ENCODE measurements around the gene GADD45A. TPM values are rescaled to one million over a fixed set of nuclear protein-coding genes. Genes with fewer than 3 reads are reported as not detected.

Gene GADD45A
- total and polyA plus RNA-seq, 2 donors (not counting 1 experiment from before 2014, with no cell fraction given), result 41.7 to 133 TPM

DNA sequence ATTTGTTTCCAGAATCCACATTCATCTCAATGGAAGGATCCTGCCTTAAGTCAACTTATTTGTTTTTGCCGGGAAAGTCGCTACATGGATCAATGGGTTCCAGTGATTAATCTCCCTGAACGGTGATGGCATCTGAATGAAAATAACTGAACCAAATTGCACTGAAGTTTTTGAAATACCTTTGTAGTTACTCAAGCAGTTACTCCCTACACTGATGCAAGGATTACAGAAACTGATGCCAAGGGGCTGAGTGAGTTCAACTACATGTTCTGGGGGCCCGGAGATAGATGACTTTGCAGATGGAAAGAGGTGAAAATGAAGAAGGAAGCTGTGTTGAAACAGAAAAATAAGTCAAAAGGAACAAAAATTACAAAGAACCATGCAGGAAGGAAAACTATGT is 2.6 kb downstream of the GADD45A start:
- H4K20me1 ChIP-seq (ENCODE audit: control insufficient read depth, extremely low read depth, insufficient read depth, low read length), result no peaks in the 10 kb centered on the region
- peak overlapping the region; percentile 97 for H3K27ac ChIP-seq (ENCODE audit: insufficient read depth, low read length)
- TF ChIP-seq, protein P1, sequence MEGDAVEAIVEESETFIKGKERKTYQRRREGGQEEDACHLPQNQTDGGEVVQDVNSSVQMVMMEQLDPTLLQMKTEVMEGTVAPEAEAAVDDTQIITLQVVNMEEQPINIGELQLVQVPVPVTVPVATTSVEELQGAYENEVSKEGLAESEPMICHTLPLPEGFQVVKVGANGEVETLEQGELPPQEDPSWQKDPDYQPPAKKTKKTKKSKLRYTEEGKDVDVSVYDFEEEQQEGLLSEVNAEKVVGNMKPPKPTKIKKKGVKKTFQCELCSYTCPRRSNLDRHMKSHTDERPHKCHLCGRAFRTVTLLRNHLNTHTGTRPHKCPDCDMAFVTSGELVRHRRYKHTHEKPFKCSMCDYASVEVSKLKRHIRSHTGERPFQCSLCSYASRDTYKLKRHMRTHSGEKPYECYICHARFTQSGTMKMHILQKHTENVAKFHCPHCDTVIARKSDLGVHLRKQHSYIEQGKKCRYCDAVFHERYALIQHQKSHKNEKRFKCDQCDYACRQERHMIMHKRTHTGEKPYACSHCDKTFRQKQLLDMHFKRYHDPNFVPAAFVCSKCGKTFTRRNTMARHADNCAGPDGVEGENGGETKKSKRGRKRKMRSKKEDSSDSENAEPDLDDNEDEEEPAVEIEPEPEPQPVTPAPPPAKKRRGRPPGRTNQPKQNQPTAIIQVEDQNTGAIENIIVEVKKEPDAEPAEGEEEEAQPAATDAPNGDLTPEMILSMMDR (conservative IDR thresholded peaks at IDR 0.05 in 1 of 2, IDR thresholded peaks at IDR 0.05 in 1 of 2; ENCODE audit: low read depth in 1 of 2, low read length in 2 of 2), result no peak
- no peak for TF ChIP-seq EZH2 (IDR thresholded peaks at IDR 0.05; ENCODE audit: low read length, missing control alignments)
- no peak overlapping the region for H3K9ac ChIP-seq (ENCODE audit: insufficient read depth, low read length)
- H3K4me1 ChIP-seq (ENCODE audit: control insufficient read depth, extremely low read depth, insufficient read depth, low read length), result peaks cover 15% of the 10 kb centered on the region
- no peaks in the 10 kb centered on the region for H3K9me3 ChIP-seq (ENCODE audit: control insufficient read depth, insufficient read depth, low read depth, low read length)
- H3K4me3 ChIP-seq (replicated peaks in 1 of 4; ENCODE audit: control extremely low read depth in 1 of 4, insufficient read depth in 1 of 4, low read depth in 3 of 4, low read length in 4 of 4), result peak overlapping the region; percentile 92 to 97 (median 96)
- H3K36me3 ChIP-seq (ENCODE audit: control insufficient read depth, insufficient read depth, low read length), result peaks cover 6% of the 10 kb centered on the region
- H3K79me2 ChIP-seq (ENCODE audit: control insufficient read depth, insufficient read depth, low read length), result peaks cover 27% of the 10 kb centered on the region
- peak overlapping the region; percentile 61 for H3K4me2 ChIP-seq (ENCODE audit: extremely low read depth, insufficient read depth, low read length)
- H3K27me3 ChIP-seq (ENCODE audit: control insufficient read depth, insufficient read depth, low read length), result no peaks in the 10 kb centered on the region
- H2AFZ ChIP-seq (ENCODE audit: low read length), result no peak overlapping the region
- peak; percentile 90 to 91 for DNase-seq (ENCODE audit: low read depth in 2 of 2)

DNA sequence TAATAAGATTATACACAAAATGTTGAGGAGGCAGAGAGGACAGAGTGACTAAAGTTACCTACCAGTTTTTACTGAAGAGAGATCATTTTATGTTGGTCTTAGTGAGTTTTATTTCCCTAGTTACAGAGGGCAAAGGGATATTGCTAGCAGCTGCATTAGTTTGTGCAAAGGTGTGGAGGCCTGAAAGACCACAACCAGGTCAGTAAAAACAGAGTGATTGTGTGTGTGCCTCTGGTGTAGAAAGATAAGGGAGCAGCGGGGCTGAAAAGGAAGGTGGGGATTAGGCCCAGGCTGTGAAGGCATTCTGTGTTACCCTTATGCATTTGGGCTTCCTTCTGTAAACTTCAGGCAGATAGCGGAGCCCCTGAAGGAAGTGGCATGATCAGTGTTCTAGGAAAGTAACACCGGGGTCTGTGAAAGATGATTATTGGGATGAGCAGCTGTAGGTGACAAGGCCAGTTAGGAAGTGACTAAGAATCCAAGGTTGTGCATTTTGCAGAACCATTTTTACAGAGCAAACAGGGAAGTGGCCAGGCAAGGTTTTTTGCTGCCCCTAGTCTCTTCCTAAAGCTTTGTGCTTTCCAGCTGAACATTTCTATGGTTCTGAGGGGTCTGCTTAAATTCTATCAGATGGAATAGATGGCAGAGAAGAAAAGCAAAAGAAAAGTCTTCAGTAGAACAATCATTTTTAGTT is 3.7 kb downstream of the GADD45A start:
- H3K4me1 ChIP-seq (ENCODE audit: control insufficient read depth, extremely low read depth, insufficient read depth, low read length), result peaks cover 10% of the 10 kb centered on the region
- H3K27me3 ChIP-seq (ENCODE audit: control insufficient read depth, insufficient read depth, low read length), result no peaks in the 10 kb centered on the region
- no peak for DNase-seq (ENCODE audit: low read depth in 2 of 2)
- H4K20me1 ChIP-seq (ENCODE audit: control insufficient read depth, extremely low read depth, insufficient read depth, low read length), result no peaks in the 10 kb centered on the region
- H3K9me3 ChIP-seq (ENCODE audit: control insufficient read depth, insufficient read depth, low read depth, low read length), result no peaks in the 10 kb centered on the region
- peak overlapping the region; percentile 61 for H3K4me2 ChIP-seq (ENCODE audit: extremely low read depth, insufficient read depth, low read length)
- peaks cover 6% of the 10 kb centered on the region for H3K36me3 ChIP-seq (ENCODE audit: control insufficient read depth, insufficient read depth, low read length)
- no peak overlapping the region for H3K9ac ChIP-seq (ENCODE audit: insufficient read depth, low read length)
- no peak for TF ChIP-seq EZH2 (IDR thresholded peaks at IDR 0.05; ENCODE audit: low read length, missing control alignments)
- TF ChIP-seq, protein P1 (conservative IDR thresholded peaks at IDR 0.05 in 1 of 2, IDR thresholded peaks at IDR 0.05 in 1 of 2; ENCODE audit: low read depth in 1 of 2, low read length in 2 of 2), result no peak
- H3K79me2 ChIP-seq (ENCODE audit: control insufficient read depth, insufficient read depth, low read length), result peaks cover 27% of the 10 kb centered on the region
- H3K4me3 ChIP-seq (replicated peaks in 1 of 4; ENCODE audit: control extremely low read depth in 1 of 4, insufficient read depth in 1 of 4, low read depth in 3 of 4, low read length in 4 of 4), result peak overlapping the region in 3 of 4 experiments; percentile 95 to 97 (median 96)
- no peak overlapping the region for H2AFZ ChIP-seq (ENCODE audit: low read length)
- H3K27ac ChIP-seq (ENCODE audit: insufficient read depth, low read length), result peak overlapping the region; percentile 97

DNA sequence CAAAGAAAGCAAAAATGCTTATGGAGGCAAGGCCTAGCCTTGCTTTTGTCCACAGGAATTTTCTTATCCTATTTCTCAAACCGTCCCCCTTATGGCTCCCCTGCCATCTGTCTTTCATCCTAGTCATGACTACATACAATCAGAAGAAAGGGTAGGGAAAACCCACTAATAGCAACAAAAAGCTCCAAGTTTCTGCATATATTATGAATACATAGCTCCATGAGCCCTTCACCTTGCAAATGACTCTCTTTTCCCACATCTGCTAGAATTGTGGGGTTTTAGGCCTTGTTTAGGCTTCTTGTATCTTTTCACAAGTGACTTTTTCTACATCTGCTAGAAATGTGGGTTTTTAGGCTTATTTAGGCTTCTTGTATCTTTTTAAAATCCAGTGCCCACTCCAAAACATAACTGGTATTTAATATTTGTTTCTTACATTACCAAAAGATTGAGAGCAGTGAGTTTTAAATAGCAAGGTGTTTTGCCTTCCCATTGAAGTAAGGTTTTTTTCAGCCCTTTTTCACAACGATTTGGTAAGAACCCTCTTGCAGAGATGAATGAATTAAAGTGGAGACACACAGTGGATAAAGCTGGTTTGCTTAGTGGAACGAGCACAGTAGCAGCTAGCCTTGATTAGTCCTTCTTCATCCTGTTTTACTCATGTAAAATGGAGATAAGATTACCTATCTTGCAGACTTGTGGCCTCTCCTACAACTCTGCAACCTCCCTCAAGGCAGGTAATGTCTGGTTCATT is 4.4 kb downstream of the GADD45A start:
- H3K4me3 ChIP-seq (replicated peaks in 1 of 4; ENCODE audit: control extremely low read depth in 1 of 4, insufficient read depth in 1 of 4, low read depth in 3 of 4, low read length in 4 of 4), result no peak overlapping the region

More for the DNA sequence above, 4.4 kb downstream of the GADD45A start:
- Histone ChIP-seq H2AFZ (ENCODE audit: low read length) (no peak overlapping the region), H3K9me3 (ENCODE audit: control insufficient read depth, insufficient read depth, low read depth, low read length) (no peaks in the 10 kb centered on the region), H3K9ac (ENCODE audit: insufficient read depth, low read length) (no peak overlapping the region), H3K4me1 (ENCODE audit: control insufficient read depth, extremely low read depth, insufficient read depth, low read length) (peaks cover 6% of the 10 kb centered on the region), H3K4me2 (ENCODE audit: extremely low read depth, insufficient read depth, low read length) (no peak overlapping the region), H3K27me3 (ENCODE audit: control insufficient read depth, insufficient read depth, low read length) (no peaks in the 10 kb centered on the region), H4K20me1 (ENCODE audit: control insufficient read depth, extremely low read depth, insufficient read depth, low read length) (no peaks in the 10 kb centered on the region), H3K79me2 (ENCODE audit: control insufficient read depth, insufficient read depth, low read length) (peaks cover 27% of the 10 kb centered on the region), H3K27ac (ENCODE audit: insufficient read depth, low read length) (peak overlapping the region; percentile 17), H3K36me3 (ENCODE audit: control insufficient read depth, insufficient read depth, low read length) (peaks cover 6% of the 10 kb centered on the region)
- TF ChIP-seq EZH2 (IDR thresholded peaks at IDR 0.05; ENCODE audit: low read length, missing control alignments), result no peak
- TF ChIP-seq, protein P1 (conservative IDR thresholded peaks at IDR 0.05 in 1 of 2, IDR thresholded peaks at IDR 0.05 in 1 of 2; ENCODE audit: low read depth in 1 of 2, low read length in 2 of 2), result no peak
- peak in 1 of 2 donors; percentile 34 for DNase-seq (ENCODE audit: low read depth in 2 of 2)

Measured in fibroblast of lung (primary cell).